GM23338 (cell line): ENCODE data around the gene LILRB5. TPM values are rescaled to one million over a fixed set of nuclear protein-coding genes. Genes with fewer than 3 reads are reported as not detected.
A peak's percentile ranks its signal among the peaks of the same experiment; 100 is the strongest.

Source experiments
- ATAC-seq: fragments of 200-7000 bp; cut with Tn5 transposase; 3 replicates; pipeline ENCODE4 v1.9.1; 2020
- DNase-seq: peaks from one replicate; pipeline ENCODE4 v3.0.0-alpha.2; 2015; ENCODE audit warnings: low spot score
- H2AFZ ChIP-seq: fragments of 200-600 bp; sonication (generic); 2 replicates; pipeline ENCODE4 v1.8.0; 2016; ENCODE audit warnings: antibody characterized with exemption, mild to moderate bottlenecking, moderate library complexity
- H3F3A ChIP-seq: fragments of 200-600 bp; sonication (generic); replicated peaks from 2 replicates; pipeline ENCODE4 v1.8.0; 2017; ENCODE audit warnings: antibody characterized with exemption, mixed run types, low read depth
- H3K27ac ChIP-seq: fragments of 200-600 bp; sonication (generic); 2 replicates; pipeline ENCODE4 v1.6.1; 2016; ENCODE audit warnings: low read depth
- H3K27me3 ChIP-seq: fragments of 200-600 bp; sonication (generic); 2 replicates; pipeline ENCODE4 v1.8.0; 2016; ENCODE audit warnings: mild to moderate bottlenecking, mixed run types, moderate library complexity; ENCODE audit not compliant: insufficient read depth
- H3K36me3 ChIP-seq: fragments of 200-600 bp; sonication (generic); 2 replicates; pipeline ENCODE4 v1.8.0; 2016; ENCODE audit warnings: mild to moderate bottlenecking; ENCODE audit not compliant: insufficient read depth
- H3K4me1 ChIP-seq: fragments of 200-600 bp; sonication (generic); 2 replicates; pipeline ENCODE4 v1.8.0; 2016; ENCODE audit warnings: mild to moderate bottlenecking, moderate library complexity; ENCODE audit not compliant: insufficient read depth
- H3K4me2 ChIP-seq: fragments of 200-600 bp; sonication (generic); 2 replicates; pipeline ENCODE4 v1.7.1; 2017; ENCODE audit warnings: mixed run types
- H3K4me3 ChIP-seq: fragments of 200-600 bp; sonication (generic); 2 replicates; pipeline ENCODE4 v1.6.1; 2016; ENCODE audit warnings: mixed run types
- H3K79me2 ChIP-seq: fragments of 200-600 bp; sonication (generic); replicated peaks from 2 replicates; pipeline ENCODE4 v1.8.0; 2017; ENCODE audit warnings: mild to moderate bottlenecking; ENCODE audit not compliant: insufficient read depth
- H3K9me2 ChIP-seq: fragments of 200-600 bp; sonication (generic); 2 replicates; pipeline ENCODE4 v1.8.0; 2017; ENCODE audit not compliant: insufficient read depth
- H4K20me1 ChIP-seq: fragments of 200-600 bp; sonication (generic); replicated peaks from 2 replicates; pipeline ENCODE4 v1.8.0; 2017; ENCODE audit warnings: mild to moderate bottlenecking; ENCODE audit not compliant: insufficient read depth
- H3K27ac Mint-ChIP-seq: 2 replicates; pipeline ENCODE4 v1.8.0; 2020; ENCODE audit warnings: inconsistent platforms, mild to moderate bottlenecking, moderate library complexity, mixed read lengths
- H3K27me3 Mint-ChIP-seq: 3 replicates; pipeline ENCODE4 v1.8.0; 2022; ENCODE audit warnings: low read depth, mild to moderate bottlenecking, moderate library complexity, mixed read lengths, inconsistent platforms; ENCODE audit not compliant: insufficient read depth, poor library complexity
- H3K36me3 Mint-ChIP-seq: 3 replicates; pipeline ENCODE4 v1.8.0; 2021; ENCODE audit warnings: low read depth, mild to moderate bottlenecking, inconsistent platforms, moderate library complexity, mixed read lengths
- H3K4me1 Mint-ChIP-seq: 3 replicates; pipeline ENCODE4 v1.8.0; 2020; ENCODE audit warnings: mild to moderate bottlenecking, inconsistent platforms, mixed read lengths
- H3K4me3 Mint-ChIP-seq: 3 replicates; pipeline ENCODE4 v1.8.0; 2021; ENCODE audit warnings: moderate library complexity, mild to moderate bottlenecking, inconsistent platforms, mixed read lengths
- H3K9me3 Mint-ChIP-seq: 3 replicates; pipeline ENCODE4 v1.8.0; 2020; ENCODE audit warnings: moderate library complexity, mild to moderate bottlenecking, inconsistent platforms, mixed read lengths
- CREB1 ChIP-seq: fragments of 250-450 bp; sonication (Bioruptor Pico); IDR thresholded peaks from 2 replicates; pipeline ENCODE4 v1.5.0; 2020; ENCODE audit warnings: low read depth, mild to moderate bottlenecking, moderate library complexity
- EZH2 ChIP-seq: fragments of 200-600 bp; sonication (generic); IDR thresholded peaks from one replicate; pipeline ENCODE4 v1.8.0; 2017; ENCODE audit warnings: antibody characterized with exemption, mild to moderate bottlenecking, low read depth; ENCODE audit not compliant: unreplicated experiment
- EZH2phosphoT487 ChIP-seq: fragments of 200-600 bp; sonication (generic); IDR thresholded peaks from one replicate; pipeline ENCODE4 v1.8.1; 2018; ENCODE audit warnings: antibody characterized with exemption; ENCODE audit not compliant: unreplicated experiment
- JUNB ChIP-seq: IDR thresholded peaks from one replicate; pipeline ENCODE4 v1.6.1; 2016; ENCODE audit warnings: antibody characterized with exemption; ENCODE audit not compliant: unreplicated experiment
- NANOG ChIP-seq: IDR thresholded peaks from 2 replicates; pipeline ENCODE4 v1.6.1; 2016; ENCODE audit warnings: antibody characterized with exemption, borderline replicate concordance
- POLR2AphosphoS5 ChIP-seq: IDR thresholded peaks from 2 replicates; pipeline ENCODE4 v1.6.1; 2016; ENCODE audit warnings: antibody characterized with exemption, low read depth
- STAT1 ChIP-seq: IDR thresholded peaks from one replicate; pipeline ENCODE4 v1.6.1; 2016; ENCODE audit warnings: antibody characterized with exemption; ENCODE audit not compliant: unreplicated experiment
- ZNF114 ChIP-seq: fragments of 250-450 bp; sonication (Bioruptor Pico); IDR thresholded peaks from 2 replicates; pipeline ENCODE4 v1.5.0; 2020; ENCODE audit warnings: mild to moderate bottlenecking, moderate library complexity
- ZNF331 ChIP-seq: fragments of 250-450 bp; sonication (Bioruptor Pico); IDR thresholded peaks from 2 replicates; pipeline ENCODE4 v1.5.0; 2020; ENCODE audit warnings: low read depth, mild to moderate bottlenecking, moderate library complexity
- polyA plus RNA-seq: library from polyadenylated mRNA; unstranded; fragments of >200 nt; fragmentation: Nextera tagmentation; extraction: Ambion mirVana; gene quantifications from 2 replicates; pipeline ENCODE4 v1.2.1, GENCODE V29; 2016
- total RNA-seq: library from RNA; depleted of rRNA; stranded (reverse); fragments of >200 nt; shearing (Covaris generic); gene quantifications from 2 replicates; pipeline ENCODE4 v1.2.3, GENCODE V29; 2014
- TF ChIP-seq, protein P1 (sequence below): fragments of 250-450 bp; sonication (Bioruptor Pico); IDR thresholded peaks from 2 replicates; pipeline ENCODE4 v1.5.0; 2020; ENCODE audit warnings: mild to moderate bottlenecking, moderate library complexity
- TF ChIP-seq, protein P2 (sequence below): IDR thresholded peaks from one replicate; pipeline ENCODE4 v1.6.1; 2018; ENCODE audit warnings: antibody characterized with exemption; ENCODE audit not compliant: unreplicated experiment
- TF ChIP-seq, protein P3 (sequence below): IDR thresholded peaks from 2 replicates; pipeline ENCODE4 v1.6.1; 2016; ENCODE audit warnings: antibody characterized with exemption
- TF ChIP-seq, protein P4 (sequence below), 2 experiments: fragments of 200-600 bp in 1 of 2; sonication (generic) in 1 of 2; conservative IDR thresholded peaks; 2 replicates each; pipeline versions ENCODE4 v1.5.1 to v1.6.1; 2016 to 2017; ENCODE audit warnings: antibody characterized with exemption in 2 of 2, low read depth in 2 of 2, mild to moderate bottlenecking in 2 of 2, moderate library complexity in 1 of 2

LILRB5 gene
- total and polyA plus RNA-seq, 2 experiments from 2014 or later: not detected

DNA sequence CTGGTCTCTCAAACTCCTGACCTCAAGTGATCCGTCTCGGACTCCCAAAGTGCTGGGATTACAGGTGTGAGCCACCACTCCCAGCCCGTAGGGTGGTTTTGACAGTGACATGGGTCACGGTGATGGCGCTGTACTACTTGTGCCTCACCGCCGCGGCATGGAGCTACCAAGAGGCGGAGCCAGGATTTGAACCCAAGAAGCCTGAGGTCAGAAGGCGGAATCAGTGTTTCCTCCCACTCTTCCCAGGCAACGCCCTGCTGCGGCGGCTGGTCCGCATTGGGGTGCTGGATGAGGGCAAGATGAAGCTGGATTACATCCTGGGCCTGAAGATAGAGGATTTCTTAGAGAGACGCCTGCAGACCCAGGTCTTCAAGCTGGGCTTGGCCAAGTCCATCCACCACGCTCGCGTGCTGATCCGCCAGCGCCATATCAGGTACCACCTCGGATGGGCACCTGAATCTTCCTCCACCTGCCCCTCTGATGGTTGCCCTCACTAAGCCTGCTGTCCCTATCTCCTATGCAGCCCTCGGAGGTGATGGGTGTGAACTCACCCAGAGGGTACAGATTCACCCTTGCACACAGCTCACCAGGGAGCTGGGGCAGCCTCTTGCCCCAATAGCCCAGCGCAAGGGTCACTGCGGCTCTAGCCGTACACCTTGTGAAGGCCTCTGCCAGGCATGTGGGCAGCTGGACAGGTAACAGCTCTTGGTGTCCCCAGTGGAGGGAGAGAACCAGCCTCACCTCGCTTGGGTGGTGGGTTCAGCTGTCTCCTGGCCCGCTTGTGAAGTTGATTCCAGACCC is 50.8 kb downstream of the LILRB5 start:
- H3K4me1 Mint-ChIP-seq: peaks cover 60% of the 10 kb centered on the region
- H3K4me3 Mint-ChIP-seq: peak overlapping the region; percentile 16; the same call in 1 of the 3 replicates

More for the DNA sequence above, 50.8 kb downstream of the LILRB5 start:
- peaks cover 67% of the 10 kb centered on the region for H4K20me1 ChIP-seq
- H3K4me1 ChIP-seq: peaks cover 40% of the 10 kb centered on the region
- no peaks in the 10 kb centered on the region for H3K27me3 ChIP-seq
- no peak for ATAC-seq
- TF ChIP-seq EZH2phosphoT487: no peak
- TF ChIP-seq JUNB: no peak
- TF ChIP-seq ZNF331 (CRISPR knock-in tag): no peak
- TF ChIP-seq NANOG: no peak
- no peak for TF ChIP-seq ZNF114 (CRISPR knock-in tag)
- no peak for TF ChIP-seq POLR2AphosphoS5
- TF ChIP-seq, protein P1, sequence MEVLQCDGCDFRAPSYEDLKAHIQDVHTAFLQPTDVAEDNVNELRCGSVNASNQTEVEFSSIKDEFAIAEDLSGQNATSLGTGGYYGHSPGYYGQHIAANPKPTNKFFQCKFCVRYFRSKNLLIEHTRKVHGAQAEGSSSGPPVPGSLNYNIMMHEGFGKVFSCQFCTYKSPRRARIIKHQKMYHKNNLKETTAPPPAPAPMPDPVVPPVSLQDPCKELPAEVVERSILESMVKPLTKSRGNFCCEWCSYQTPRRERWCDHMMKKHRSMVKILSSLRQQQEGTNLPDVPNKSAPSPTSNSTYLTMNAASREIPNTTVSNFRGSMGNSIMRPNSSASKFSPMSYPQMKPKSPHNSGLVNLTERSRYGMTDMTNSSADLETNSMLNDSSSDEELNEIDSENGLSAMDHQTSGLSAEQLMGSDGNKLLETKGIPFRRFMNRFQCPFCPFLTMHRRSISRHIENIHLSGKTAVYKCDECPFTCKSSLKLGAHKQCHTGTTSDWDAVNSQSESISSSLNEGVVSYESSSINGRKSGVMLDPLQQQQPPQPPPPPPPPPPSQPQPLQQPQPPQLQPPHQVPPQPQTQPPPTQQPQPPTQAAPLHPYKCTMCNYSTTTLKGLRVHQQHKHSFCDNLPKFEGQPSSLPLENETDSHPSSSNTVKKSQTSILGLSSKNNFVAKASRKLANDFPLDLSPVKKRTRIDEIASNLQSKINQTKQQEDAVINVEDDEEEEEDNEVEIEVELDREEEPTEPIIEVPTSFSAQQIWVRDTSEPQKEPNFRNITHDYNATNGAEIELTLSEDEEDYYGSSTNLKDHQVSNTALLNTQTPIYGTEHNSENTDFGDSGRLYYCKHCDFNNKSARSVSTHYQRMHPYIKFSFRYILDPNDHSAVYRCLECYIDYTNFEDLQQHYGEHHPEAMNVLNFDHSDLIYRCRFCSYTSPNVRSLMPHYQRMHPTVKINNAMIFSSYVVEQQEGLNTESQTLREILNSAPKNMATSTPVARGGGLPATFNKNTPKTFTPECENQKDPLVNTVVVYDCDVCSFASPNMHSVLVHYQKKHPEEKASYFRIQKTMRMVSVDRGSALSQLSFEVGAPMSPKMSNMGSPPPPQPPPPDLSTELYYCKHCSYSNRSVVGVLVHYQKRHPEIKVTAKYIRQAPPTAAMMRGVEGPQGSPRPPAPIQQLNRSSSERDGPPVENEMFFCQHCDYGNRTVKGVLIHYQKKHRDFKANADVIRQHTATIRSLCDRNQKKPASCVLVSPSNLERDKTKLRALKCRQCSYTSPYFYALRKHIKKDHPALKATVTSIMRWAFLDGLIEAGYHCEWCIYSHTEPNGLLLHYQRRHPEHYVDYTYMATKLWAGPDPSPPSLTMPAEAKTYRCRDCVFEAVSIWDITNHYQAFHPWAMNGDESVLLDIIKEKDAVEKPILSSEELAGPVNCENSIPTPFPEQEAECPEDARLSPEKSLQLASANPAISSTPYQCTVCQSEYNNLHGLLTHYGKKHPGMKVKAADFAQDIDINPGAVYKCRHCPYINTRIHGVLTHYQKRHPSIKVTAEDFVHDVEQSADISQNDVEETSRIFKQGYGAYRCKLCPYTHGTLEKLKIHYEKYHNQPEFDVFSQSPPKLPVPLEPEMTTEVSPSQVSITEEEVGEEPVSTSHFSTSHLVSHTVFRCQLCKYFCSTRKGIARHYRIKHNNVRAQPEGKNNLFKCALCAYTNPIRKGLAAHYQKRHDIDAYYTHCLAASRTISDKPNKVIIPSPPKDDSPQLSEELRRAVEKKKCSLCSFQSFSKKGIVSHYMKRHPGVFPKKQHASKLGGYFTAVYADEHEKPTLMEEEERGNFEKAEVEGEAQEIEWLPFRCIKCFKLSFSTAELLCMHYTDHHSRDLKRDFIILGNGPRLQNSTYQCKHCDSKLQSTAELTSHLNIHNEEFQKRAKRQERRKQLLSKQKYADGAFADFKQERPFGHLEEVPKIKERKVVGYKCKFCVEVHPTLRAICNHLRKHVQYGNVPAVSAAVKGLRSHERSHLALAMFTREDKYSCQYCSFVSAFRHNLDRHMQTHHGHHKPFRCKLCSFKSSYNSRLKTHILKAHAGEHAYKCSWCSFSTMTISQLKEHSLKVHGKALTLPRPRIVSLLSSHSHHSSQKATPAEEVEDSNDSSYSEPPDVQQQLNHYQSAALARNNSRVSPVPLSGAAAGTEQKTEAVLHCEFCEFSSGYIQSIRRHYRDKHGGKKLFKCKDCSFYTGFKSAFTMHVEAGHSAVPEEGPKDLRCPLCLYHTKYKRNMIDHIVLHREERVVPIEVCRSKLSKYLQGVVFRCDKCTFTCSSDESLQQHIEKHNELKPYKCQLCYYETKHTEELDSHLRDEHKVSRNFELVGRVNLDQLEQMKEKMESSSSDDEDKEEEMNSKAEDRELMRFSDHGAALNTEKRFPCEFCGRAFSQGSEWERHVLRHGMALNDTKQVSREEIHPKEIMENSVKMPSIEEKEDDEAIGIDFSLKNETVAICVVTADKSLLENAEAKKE (CRISPR knock-in tag): no peak
- TF ChIP-seq, protein P2, sequence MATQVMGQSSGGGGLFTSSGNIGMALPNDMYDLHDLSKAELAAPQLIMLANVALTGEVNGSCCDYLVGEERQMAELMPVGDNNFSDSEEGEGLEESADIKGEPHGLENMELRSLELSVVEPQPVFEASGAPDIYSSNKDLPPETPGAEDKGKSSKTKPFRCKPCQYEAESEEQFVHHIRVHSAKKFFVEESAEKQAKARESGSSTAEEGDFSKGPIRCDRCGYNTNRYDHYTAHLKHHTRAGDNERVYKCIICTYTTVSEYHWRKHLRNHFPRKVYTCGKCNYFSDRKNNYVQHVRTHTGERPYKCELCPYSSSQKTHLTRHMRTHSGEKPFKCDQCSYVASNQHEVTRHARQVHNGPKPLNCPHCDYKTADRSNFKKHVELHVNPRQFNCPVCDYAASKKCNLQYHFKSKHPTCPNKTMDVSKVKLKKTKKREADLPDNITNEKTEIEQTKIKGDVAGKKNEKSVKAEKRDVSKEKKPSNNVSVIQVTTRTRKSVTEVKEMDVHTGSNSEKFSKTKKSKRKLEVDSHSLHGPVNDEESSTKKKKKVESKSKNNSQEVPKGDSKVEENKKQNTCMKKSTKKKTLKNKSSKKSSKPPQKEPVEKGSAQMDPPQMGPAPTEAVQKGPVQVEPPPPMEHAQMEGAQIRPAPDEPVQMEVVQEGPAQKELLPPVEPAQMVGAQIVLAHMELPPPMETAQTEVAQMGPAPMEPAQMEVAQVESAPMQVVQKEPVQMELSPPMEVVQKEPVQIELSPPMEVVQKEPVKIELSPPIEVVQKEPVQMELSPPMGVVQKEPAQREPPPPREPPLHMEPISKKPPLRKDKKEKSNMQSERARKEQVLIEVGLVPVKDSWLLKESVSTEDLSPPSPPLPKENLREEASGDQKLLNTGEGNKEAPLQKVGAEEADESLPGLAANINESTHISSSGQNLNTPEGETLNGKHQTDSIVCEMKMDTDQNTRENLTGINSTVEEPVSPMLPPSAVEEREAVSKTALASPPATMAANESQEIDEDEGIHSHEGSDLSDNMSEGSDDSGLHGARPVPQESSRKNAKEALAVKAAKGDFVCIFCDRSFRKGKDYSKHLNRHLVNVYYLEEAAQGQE: no peak
- TF ChIP-seq EZH2: no peak
- TF ChIP-seq, protein P3, sequence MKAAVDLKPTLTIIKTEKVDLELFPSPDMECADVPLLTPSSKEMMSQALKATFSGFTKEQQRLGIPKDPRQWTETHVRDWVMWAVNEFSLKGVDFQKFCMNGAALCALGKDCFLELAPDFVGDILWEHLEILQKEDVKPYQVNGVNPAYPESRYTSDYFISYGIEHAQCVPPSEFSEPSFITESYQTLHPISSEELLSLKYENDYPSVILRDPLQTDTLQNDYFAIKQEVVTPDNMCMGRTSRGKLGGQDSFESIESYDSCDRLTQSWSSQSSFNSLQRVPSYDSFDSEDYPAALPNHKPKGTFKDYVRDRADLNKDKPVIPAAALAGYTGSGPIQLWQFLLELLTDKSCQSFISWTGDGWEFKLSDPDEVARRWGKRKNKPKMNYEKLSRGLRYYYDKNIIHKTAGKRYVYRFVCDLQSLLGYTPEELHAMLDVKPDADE: no peak
- no peak for TF ChIP-seq CREB1 (CRISPR knock-in tag)
- no peak for TF ChIP-seq STAT1
- TF ChIP-seq, protein P4, sequence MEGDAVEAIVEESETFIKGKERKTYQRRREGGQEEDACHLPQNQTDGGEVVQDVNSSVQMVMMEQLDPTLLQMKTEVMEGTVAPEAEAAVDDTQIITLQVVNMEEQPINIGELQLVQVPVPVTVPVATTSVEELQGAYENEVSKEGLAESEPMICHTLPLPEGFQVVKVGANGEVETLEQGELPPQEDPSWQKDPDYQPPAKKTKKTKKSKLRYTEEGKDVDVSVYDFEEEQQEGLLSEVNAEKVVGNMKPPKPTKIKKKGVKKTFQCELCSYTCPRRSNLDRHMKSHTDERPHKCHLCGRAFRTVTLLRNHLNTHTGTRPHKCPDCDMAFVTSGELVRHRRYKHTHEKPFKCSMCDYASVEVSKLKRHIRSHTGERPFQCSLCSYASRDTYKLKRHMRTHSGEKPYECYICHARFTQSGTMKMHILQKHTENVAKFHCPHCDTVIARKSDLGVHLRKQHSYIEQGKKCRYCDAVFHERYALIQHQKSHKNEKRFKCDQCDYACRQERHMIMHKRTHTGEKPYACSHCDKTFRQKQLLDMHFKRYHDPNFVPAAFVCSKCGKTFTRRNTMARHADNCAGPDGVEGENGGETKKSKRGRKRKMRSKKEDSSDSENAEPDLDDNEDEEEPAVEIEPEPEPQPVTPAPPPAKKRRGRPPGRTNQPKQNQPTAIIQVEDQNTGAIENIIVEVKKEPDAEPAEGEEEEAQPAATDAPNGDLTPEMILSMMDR (conservative IDR thresholded peaks at IDR 0.05; ENCODE audit: low read depth in 2 of 2): no peak
- Mint-ChIP-seq H3K9me3 (no peaks in the 10 kb centered on the region; the same call in 2 of the 3 replicates), H3K36me3 (peaks cover 81% of the 10 kb centered on the region), H3K27ac (0 out of 2 replicates have a peak overlapping the region, but pooled peaks have one; percentile 52), H3K27me3 (peaks cover 72% of the 10 kb centered on the region)
- peaks cover 58% of the 10 kb centered on the region for H3K79me2 ChIP-seq
- H3K4me2 ChIP-seq: no peak overlapping the region; the same call in 1 of the 2 replicates
- H3K27ac ChIP-seq: peak overlapping the region; percentile 87; the same call in 1 of the 2 replicates
- no peak for DNase-seq
- H3K4me3 ChIP-seq: no peak overlapping the region
- H3F3A ChIP-seq: peaks cover 73% of the 10 kb centered on the region
- H2AFZ ChIP-seq: no peak overlapping the region
- peaks cover 57% of the 10 kb centered on the region for H3K36me3 ChIP-seq
- H3K9me2 ChIP-seq: no peaks in the 10 kb centered on the region
